MG63 (cell line): ENCODE measurements around the gene FGF9. TPM values are rescaled to one million over a fixed set of nuclear protein-coding genes. Genes with fewer than 3 reads are reported as not detected.

Experiments
- total RNA-seq: library from RNA; depleted of rRNA; stranded (reverse); fragments of >200 nt; shearing (Covaris generic); gene quantifications from 2 replicates; pipeline ENCODE4 v1.2.3, GENCODE V29; 2014; ENCODE audit warnings: low replicate concordance; rRNA removed

Gene FGF9
- total RNA-seq, 1 experiment from 2014 or later, result 0.92 TPM

Other genes with a start within 250 kb of the FGF9 start
- 49.2 and 146 TPM in 2 replicates for gene ZDHHC20, start 211.8 kb upstream of the FGF9 start, total RNA-seq
- gene MICU2, start 66.9 kb upstream of the FGF9 start, total RNA-seq, result 54.6 and 80.0 TPM in 2 replicates